Measurements from ENCODE around the gene CYGB. TPM values are rescaled to one million over a fixed set of nuclear protein-coding genes. Genes with fewer than 3 reads are reported as not detected.

The CYGB gene
- total and polyA plus RNA-seq, 9 of the 15 experiments (the other 6 are each of a cell fraction or from before 2014, with no cell fraction given): 0.08 to 0.95 (median 0.18) TPM; not detected in 5

DNA sequence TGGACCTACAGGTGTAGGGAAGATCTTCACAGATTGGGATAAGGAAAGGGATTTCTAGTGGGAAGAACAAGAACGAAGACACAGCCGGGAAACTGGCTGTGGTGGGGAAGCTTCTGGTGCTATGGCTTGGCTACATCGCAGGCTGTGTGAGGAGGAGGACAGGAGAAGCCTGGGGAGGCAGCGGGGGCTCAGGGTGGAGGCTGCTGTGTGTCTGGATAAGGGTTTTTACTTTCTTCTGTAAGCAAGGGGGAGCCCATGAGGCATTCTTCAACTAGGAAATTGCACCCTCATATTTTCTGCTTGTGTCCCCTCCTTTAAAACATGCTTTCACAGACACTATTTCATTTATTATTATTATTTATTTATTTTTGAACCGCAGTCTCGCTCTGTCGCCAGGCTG, 33.4 kb downstream of the CYGB start (continued):
- TF ChIP-seq, protein P1, sequence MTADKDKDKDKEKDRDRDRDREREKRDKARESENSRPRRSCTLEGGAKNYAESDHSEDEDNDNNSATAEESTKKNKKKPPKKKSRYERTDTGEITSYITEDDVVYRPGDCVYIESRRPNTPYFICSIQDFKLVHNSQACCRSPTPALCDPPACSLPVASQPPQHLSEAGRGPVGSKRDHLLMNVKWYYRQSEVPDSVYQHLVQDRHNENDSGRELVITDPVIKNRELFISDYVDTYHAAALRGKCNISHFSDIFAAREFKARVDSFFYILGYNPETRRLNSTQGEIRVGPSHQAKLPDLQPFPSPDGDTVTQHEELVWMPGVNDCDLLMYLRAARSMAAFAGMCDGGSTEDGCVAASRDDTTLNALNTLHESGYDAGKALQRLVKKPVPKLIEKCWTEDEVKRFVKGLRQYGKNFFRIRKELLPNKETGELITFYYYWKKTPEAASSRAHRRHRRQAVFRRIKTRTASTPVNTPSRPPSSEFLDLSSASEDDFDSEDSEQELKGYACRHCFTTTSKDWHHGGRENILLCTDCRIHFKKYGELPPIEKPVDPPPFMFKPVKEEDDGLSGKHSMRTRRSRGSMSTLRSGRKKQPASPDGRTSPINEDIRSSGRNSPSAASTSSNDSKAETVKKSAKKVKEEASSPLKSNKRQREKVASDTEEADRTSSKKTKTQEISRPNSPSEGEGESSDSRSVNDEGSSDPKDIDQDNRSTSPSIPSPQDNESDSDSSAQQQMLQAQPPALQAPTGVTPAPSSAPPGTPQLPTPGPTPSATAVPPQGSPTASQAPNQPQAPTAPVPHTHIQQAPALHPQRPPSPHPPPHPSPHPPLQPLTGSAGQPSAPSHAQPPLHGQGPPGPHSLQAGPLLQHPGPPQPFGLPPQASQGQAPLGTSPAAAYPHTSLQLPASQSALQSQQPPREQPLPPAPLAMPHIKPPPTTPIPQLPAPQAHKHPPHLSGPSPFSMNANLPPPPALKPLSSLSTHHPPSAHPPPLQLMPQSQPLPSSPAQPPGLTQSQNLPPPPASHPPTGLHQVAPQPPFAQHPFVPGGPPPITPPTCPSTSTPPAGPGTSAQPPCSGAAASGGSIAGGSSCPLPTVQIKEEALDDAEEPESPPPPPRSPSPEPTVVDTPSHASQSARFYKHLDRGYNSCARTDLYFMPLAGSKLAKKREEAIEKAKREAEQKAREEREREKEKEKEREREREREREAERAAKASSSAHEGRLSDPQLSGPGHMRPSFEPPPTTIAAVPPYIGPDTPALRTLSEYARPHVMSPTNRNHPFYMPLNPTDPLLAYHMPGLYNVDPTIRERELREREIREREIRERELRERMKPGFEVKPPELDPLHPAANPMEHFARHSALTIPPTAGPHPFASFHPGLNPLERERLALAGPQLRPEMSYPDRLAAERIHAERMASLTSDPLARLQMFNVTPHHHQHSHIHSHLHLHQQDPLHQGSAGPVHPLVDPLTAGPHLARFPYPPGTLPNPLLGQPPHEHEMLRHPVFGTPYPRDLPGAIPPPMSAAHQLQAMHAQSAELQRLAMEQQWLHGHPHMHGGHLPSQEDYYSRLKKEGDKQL (CRISPR knock-in tag; IDR thresholded peaks at IDR 0.05; ENCODE audit: borderline replicate concordance): no peak
- TF ChIP-seq ZNF79 (CRISPR knock-in tag; IDR thresholded peaks at IDR 0.05; ENCODE audit: low read depth) (no peak), HNRNPH1 (optimal IDR thresholded peaks at IDR 0.05; ENCODE audit: low read depth, low read length) (no peak), SREBF1 (IDR thresholded peaks at IDR 0.05; ENCODE audit: borderline replicate concordance, low read depth, low read length) (no peak), HCFC1 (IDR thresholded peaks at IDR 0.05; ENCODE audit: low read depth, low read length) (no peak), HLTF (IDR thresholded peaks at IDR 0.05) (no peak), SOX6 (IDR thresholded peaks at IDR 0.05) (no peak), ZKSCAN3 (CRISPR knock-in tag; IDR thresholded peaks at IDR 0.05) (no peak), THRAP3 (IDR thresholded peaks at IDR 0.05; ENCODE audit: borderline replicate concordance) (no peak), ZNF764 (CRISPR knock-in tag; IDR thresholded peaks at IDR 0.05; ENCODE audit: low read depth) (no peak), DACH1 (IDR thresholded peaks at IDR 0.05; ENCODE audit: partially characterized antibody) (no peak), SMARCB1 (IDR thresholded peaks at IDR 0.05; ENCODE audit: insufficient read length, low read depth) (no peak), ZNF224 (CRISPR knock-in tag; IDR thresholded peaks at IDR 0.05) (no peak), ZNF324 (CRISPR knock-in tag; IDR thresholded peaks at IDR 0.05) (no peak), KDM4B (IDR thresholded peaks at IDR 0.05; ENCODE audit: borderline replicate concordance in 2 of 2, low read depth in 1 of 2) (no peak), TCF3 (CRISPR knock-in tag; IDR thresholded peaks at IDR 0.05) (0 out of 2 replicates have a peak, but pooled peaks have one; percentile 28), NCOA6 (IDR thresholded peaks at IDR 0.05) (no peak), RFX1 (IDR thresholded peaks at IDR 0.05) (no peak), TAL1 (IDR thresholded peaks at IDR 0.05) (0 out of 2 replicates have a peak, but pooled peaks have one; percentile 7), SAFB (IDR thresholded peaks at IDR 0.05; ENCODE audit: borderline replicate concordance, low read depth, low read length) (no peak)
- TF ChIP-seq, protein P2, sequence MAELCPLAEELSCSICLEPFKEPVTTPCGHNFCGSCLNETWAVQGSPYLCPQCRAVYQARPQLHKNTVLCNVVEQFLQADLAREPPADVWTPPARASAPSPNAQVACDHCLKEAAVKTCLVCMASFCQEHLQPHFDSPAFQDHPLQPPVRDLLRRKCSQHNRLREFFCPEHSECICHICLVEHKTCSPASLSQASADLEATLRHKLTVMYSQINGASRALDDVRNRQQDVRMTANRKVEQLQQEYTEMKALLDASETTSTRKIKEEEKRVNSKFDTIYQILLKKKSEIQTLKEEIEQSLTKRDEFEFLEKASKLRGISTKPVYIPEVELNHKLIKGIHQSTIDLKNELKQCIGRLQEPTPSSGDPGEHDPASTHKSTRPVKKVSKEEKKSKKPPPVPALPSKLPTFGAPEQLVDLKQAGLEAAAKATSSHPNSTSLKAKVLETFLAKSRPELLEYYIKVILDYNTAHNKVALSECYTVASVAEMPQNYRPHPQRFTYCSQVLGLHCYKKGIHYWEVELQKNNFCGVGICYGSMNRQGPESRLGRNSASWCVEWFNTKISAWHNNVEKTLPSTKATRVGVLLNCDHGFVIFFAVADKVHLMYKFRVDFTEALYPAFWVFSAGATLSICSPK (IDR thresholded peaks at IDR 0.05; ENCODE audit: borderline replicate concordance): no peak
- TF ChIP-seq, protein P3, sequence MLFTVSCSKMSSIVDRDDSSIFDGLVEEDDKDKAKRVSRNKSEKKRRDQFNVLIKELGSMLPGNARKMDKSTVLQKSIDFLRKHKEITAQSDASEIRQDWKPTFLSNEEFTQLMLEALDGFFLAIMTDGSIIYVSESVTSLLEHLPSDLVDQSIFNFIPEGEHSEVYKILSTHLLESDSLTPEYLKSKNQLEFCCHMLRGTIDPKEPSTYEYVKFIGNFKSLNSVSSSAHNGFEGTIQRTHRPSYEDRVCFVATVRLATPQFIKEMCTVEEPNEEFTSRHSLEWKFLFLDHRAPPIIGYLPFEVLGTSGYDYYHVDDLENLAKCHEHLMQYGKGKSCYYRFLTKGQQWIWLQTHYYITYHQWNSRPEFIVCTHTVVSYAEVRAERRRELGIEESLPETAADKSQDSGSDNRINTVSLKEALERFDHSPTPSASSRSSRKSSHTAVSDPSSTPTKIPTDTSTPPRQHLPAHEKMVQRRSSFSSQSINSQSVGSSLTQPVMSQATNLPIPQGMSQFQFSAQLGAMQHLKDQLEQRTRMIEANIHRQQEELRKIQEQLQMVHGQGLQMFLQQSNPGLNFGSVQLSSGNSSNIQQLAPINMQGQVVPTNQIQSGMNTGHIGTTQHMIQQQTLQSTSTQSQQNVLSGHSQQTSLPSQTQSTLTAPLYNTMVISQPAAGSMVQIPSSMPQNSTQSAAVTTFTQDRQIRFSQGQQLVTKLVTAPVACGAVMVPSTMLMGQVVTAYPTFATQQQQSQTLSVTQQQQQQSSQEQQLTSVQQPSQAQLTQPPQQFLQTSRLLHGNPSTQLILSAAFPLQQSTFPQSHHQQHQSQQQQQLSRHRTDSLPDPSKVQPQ (CRISPR knock-in tag; IDR thresholded peaks at IDR 0.05; ENCODE audit: borderline replicate concordance): no peak

All from K562 (cell line).